ENCODE measurements around the gene OSGIN1. TPM values are rescaled to one million over a fixed set of nuclear protein-coding genes. Genes with fewer than 3 reads are reported as not detected.

OSGIN1 gene
- total RNA-seq, 6 experiments from 2014 or later, result 40.1 to 170 (median 53.9) TPM

- no peak for TF ChIP-seq POLR2A (IDR thresholded peaks at IDR 0.05)
- TF ChIP-seq, protein P1, sequence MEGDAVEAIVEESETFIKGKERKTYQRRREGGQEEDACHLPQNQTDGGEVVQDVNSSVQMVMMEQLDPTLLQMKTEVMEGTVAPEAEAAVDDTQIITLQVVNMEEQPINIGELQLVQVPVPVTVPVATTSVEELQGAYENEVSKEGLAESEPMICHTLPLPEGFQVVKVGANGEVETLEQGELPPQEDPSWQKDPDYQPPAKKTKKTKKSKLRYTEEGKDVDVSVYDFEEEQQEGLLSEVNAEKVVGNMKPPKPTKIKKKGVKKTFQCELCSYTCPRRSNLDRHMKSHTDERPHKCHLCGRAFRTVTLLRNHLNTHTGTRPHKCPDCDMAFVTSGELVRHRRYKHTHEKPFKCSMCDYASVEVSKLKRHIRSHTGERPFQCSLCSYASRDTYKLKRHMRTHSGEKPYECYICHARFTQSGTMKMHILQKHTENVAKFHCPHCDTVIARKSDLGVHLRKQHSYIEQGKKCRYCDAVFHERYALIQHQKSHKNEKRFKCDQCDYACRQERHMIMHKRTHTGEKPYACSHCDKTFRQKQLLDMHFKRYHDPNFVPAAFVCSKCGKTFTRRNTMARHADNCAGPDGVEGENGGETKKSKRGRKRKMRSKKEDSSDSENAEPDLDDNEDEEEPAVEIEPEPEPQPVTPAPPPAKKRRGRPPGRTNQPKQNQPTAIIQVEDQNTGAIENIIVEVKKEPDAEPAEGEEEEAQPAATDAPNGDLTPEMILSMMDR (IDR thresholded peaks at IDR 0.05), result no peak
- 58% methylated on average over 11 of the region's 16 CpGs for WGBS (ENCODE audit: insufficient coverage, low coverage, low lambda C conversion rate, missing lambda C conversion rate)
- ATAC-seq, result peak in 2 of 4 donors; percentile 18 to 27
- Histone ChIP-seq H3K27ac (no peak overlapping the region), H3K36me3 (no peaks in the 10 kb centered on the region), H3K9me3 (no peaks in the 10 kb centered on the region), H3K4me3 (no peak overlapping the region), H3K27me3 (no peaks in the 10 kb centered on the region), H3K4me1 (peaks cover 0 to 18% (median 6%) of the 10 kb centered on the region in 4 donors)
- intact Hi-C loops (cut with DNase I), result loop anchor here in 1 of 2 donors (10.0 kb wide), 1 partner anchor 116 kb away; the partner anchor contains the start of gene SLC38A8
- no peak for DNase-seq
Measured at GRCh38 chr16:83928341-83929055, 24.5 kb upstream of the OSGIN1 start.

DNA sequence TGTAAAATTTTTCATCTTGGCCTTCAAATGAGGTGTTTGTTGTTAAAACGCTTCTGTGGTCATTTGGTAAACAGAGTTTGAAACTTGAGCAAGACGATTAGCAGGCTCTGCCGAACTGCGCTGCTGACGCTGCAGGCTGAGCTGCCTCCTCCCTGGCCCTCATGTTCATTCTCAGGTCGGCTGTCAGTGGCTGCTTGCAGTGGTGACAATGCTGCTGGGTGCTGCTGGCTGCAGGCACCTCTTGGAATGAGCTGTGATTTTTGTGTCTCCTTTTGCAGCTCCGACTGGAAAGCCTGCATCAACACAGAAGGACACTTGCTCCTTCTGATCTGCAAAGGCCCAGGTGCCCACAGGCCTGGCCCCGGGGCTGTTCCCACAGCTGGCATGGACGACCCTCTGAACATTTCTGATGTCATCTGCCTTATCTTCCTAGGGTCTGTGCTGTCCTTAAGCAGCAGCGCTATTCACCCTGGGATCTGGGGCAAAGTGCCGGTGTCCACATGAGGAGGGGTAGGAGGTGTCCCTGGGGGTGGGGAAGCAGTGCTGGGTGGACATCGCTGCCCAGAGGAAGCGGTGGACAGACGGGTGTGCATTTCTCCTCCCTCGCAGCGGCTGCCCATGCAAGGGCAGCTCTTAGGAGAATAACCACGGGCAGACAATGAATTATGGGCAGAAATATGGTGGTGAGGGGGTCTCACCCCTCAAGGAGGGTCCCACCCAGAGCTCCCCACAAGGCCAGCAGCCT, 23.1 kb upstream of the OSGIN1 start:
- intact Hi-C loops (cut with DNase I), result loop anchor here in 1 of 2 donors (10.0 kb wide), 1 partner anchor 115 kb away; the partner anchor contains the start of gene SLC38A8
- DNase-seq (no peak), ATAC-seq (no peak)
- TF ChIP-seq, protein P1 (IDR thresholded peaks at IDR 0.05), result no peak
- TF ChIP-seq POLR2A (IDR thresholded peaks at IDR 0.05), result no peak
- Histone ChIP-seq H3K4me3 (no peak overlapping the region), H3K27ac (no peak overlapping the region), H3K36me3 (no peaks in the 10 kb centered on the region), H3K27me3 (no peaks in the 10 kb centered on the region), H3K4me1 (peaks cover 0 to 18% (median 6%) of the 10 kb centered on the region in 4 donors), H3K9me3 (no peaks in the 10 kb centered on the region)
- WGBS (ENCODE audit: insufficient coverage, low coverage, low lambda C conversion rate, missing lambda C conversion rate), result 68% methylated on average over 13 of the region's 17 CpGs

- Histone ChIP-seq H3K4me3 (no peak overlapping the region), H3K4me1 (peaks cover 0 to 18% (median 6%) of the 10 kb centered on the region in 4 donors), H3K9me3 (no peaks in the 10 kb centered on the region), H3K27me3 (no peaks in the 10 kb centered on the region), H3K36me3 (no peaks in the 10 kb centered on the region), H3K27ac (no peak overlapping the region)
- ATAC-seq, result no peak
- no peak for TF ChIP-seq POLR2A (IDR thresholded peaks at IDR 0.05)
- TF ChIP-seq, protein P1 (IDR thresholded peaks at IDR 0.05), result no peak
- intact Hi-C loops (cut with DNase I), result no loop called here
- peak in 1 of 3 donors; percentile 46 for DNase-seq
- WGBS (ENCODE audit: insufficient coverage, low coverage, low lambda C conversion rate, missing lambda C conversion rate), result no CpG with 5 or more reads among the region's 22 CpGs
Measured at GRCh38 chr16:83930730-83931500, 22.1 kb upstream of the OSGIN1 start.

DNA sequence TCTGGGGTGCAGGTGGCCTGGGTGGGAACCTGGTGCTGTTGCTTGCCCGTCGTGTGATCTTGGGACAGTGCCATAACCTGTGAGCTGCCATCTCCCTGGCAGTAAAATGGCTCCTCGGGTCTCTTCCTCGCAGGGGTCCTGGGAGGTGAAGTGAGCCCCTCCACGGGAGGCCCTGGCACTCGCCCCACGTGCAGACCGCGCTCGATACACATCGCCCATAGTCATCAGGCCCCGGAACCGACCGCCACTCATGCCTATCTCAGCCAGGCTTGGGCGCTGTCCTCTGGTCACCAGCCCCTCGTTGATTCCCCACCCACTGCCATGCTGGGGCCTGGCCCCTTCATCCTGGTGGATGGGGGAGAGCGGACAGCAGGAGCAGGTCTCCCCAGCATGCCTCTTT, 21.5 kb upstream of the OSGIN1 start:
- no peak overlapping the region for H3K27ac ChIP-seq
- H3K4me1 ChIP-seq, result peaks cover 0 to 18% (median 6%) of the 10 kb centered on the region in 4 donors
- 94% methylated on average over 3 of the region's 17 CpGs for WGBS (ENCODE audit: insufficient coverage, low coverage, low lambda C conversion rate, missing lambda C conversion rate)
- intact Hi-C loops (cut with DNase I), result no loop called here
- H3K4me3 ChIP-seq, result no peak overlapping the region
- peak in 1 of 3 donors; percentile 50 for DNase-seq
- H3K27me3 ChIP-seq, result no peaks in the 10 kb centered on the region
- no peak for ATAC-seq
- no peaks in the 10 kb centered on the region for H3K9me3 ChIP-seq
- no peaks in the 10 kb centered on the region for H3K36me3 ChIP-seq
- TF ChIP-seq POLR2A (IDR thresholded peaks at IDR 0.05), result no peak
- TF ChIP-seq, protein P1 (IDR thresholded peaks at IDR 0.05), result no peak

Measured in right lobe of liver (tissue), 6 donors.